GM12872 (cell line): ENCODE data around the gene SORD.

Experiments used
- CTCF ChIP-seq: IDR thresholded peaks from 3 replicates; pipeline ENCODE4 v1.5.1; 2011; ENCODE audit warnings: low read depth, mild to moderate bottlenecking, low read length, moderate library complexity; ENCODE audit not compliant: insufficient read depth

The SORD gene

DNA sequence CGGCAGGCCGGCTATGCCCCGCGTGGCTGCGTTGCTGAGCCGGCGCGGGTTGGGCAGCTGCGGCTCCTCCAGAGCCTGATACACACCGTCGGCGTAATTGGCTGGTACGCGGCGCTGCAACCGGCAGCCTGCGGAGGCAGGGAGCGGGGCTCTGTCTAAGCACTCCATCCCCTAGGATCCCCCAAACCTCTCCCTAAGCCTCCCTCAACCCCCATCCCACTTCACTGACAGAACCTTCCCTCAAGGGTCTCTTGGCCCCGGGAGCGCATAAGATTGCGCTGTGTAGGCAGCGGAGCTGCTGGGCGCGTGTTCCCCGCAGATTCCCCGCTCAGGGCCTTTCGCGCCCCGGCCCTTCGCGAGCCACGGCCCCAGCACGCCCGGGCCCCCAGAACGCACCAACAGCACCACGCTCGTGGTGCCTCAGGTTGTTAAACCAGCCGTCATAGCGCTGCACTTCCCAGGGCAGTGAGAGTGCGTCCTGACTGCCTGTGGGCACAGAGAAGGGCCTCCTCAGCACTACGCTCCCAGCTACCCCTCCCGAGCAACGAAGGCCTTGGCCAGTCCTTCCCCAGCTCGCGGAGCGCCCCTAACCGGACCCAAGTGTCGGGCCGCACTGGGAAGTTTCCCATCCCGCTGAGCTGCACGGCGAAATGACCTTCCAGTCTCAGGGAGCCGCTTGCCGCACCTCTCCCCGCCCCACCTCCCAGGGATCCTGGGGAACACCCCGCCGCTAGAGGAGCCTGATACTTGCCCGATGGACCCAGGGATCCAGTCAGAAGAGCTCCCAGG is 89.8 kb downstream of the SORD start:
- no peak for TF ChIP-seq CTCF

DNA sequence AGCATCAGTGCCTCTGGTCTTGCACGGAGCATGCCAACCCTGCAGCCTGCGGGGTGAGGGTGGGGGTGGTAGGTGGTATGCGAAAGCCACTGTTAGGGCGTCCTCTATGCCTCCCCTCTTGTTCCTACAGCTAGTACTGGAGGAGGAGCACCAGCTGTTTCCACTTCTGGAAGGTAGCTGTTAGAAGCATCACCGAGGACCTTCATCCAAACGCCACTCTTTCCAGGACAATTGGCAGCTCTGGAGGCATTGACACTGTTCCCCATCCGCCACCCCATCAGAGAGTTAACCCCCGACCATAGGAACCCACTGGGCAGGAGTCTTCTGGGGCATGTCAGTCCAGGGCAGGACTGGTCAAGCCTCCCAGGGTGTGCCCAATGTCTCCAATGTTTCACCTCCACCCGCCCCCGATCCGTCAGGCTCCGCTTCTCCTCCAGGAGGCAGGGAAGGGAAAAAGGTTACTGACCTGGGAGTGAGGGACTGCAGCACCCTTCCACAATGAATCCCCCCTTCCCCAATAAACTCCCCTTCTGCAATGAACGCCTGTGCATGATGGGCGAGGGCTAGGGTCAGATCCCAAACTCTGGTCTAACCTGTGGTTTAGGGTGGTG is 90.5 kb downstream of the SORD start:
- no peak for TF ChIP-seq CTCF

- no peak for TF ChIP-seq CTCF
Observed at GRCh38 chr15:45114076-45114750, 91.2 kb downstream of the SORD start, which contains the start of the genes DUOX2 and DUOXA2. DUOX2 (minus strand) TSS chr15:45114172; CDS start chr15:45113411, 761 bp downstream. DUOXA2 (plus strand) TSS chr15:45114326; CDS start chr15:45114606, 280 bp downstream.

DNA sequence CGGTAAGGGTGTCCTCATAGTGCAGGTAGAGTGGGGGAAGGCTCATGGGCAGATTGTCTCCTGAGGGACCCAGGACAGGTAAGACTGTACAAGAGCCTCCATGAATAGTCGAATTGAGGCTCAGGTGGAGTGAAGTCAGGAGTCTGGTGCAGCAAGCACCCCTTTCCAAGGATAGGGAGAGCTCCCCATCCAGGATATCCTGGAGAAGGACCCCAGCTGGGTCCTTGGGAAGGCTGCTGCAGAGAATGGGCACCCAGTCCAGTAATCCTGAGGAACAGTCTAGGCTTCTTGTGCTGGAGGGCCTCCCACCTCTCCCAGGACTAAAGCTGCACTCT is 91.7 kb downstream of the SORD start:
- TF ChIP-seq CTCF = no peak

DNA sequence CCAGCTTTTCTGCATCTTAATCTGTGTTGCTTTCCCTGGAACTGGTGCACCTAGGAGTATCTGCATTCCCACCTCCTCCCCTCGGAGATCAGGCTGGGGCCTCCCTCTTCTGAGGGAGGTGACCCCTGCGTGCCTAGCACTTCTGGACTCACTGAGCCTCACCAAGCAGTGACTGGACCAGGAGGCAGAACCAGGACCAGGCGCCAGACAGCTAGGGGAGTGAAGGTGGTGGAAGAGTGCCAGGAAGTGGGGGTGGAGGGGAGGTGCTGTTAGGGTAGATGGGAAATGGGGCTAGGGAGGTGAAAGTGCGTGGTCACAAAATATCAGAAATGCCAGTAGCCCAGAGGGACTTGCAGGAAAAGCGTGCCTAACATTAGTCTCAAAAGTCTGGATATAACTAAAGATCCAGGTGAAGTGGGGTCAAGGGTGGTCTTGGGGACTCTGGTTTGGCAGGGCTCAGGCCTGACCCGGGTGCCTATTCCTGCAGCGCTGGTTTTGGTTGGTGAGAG is 92.4 kb downstream of the SORD start:
- TF ChIP-seq CTCF = no peak

GRCh38 chr15:45116006-45116481 is 93.0 kb downstream of the SORD start:
- no peak for TF ChIP-seq CTCF
